ENCODE results near the gene RARB.

- TF ChIP-seq CTCF (IDR thresholded peaks at IDR 0.05), result no peak
- TF ChIP-seq POLR2A (IDR thresholded peaks at IDR 0.05), result no peak
These were observed 5.0 kb downstream of the RARB start for GRCh38 chr3:25433106-25433505.

All from breast epithelium (tissue), 3 donors.